CD14-positive monocyte (primary cell): ENCODE results near the gene TAF10. TPM values are rescaled to one million over a fixed set of nuclear protein-coding genes. Genes with fewer than 3 reads are reported as not detected.

Experiments used
- DNase-seq, 3 donors: peaks; one replicate each; pipeline ENCODE4 v3.0.0-alpha.2; 2011 to 2022
- H2AFZ ChIP-seq: 2 replicates; pipeline ENCODE4 v1.6.0; 2012; ENCODE audit warnings: mild to moderate bottlenecking, low read depth, low read length, inconsistent platforms; ENCODE audit not compliant: insufficient read depth, poor library complexity, severe bottlenecking
- H3K27ac ChIP-seq, 2 donors: 1 replicate in 1 of 2; 2 replicates in 1 of 2; pipeline ENCODE4 v1.5.1; 2012 to 2013; ENCODE audit warnings: low read length in 2 of 2, control low read depth in 1 of 2, inconsistent platforms in 1 of 2, low read depth in 1 of 2, mild to moderate bottlenecking in 1 of 2
- H3K27me3 ChIP-seq, 2 donors: one replicate each; pipeline versions ENCODE4 v1.6.0 to v1.6.1; 2011 to 2013; ENCODE audit warnings: low read length in 2 of 2; ENCODE audit not compliant: control insufficient read depth in 2 of 2, insufficient read depth in 2 of 2
- H3K36me3 ChIP-seq, 2 donors: replicated peaks in 1 of 2; 1 replicate in 1 of 2; 2 replicates in 1 of 2; pipeline versions ENCODE4 v1.5.1 to v1.6.1; 2012 to 2013; ENCODE audit warnings: low read length in 2 of 2, control low read depth in 1 of 2, inconsistent platforms in 1 of 2, mild to moderate bottlenecking in 1 of 2; ENCODE audit not compliant: insufficient read depth in 2 of 2, control insufficient read depth in 1 of 2
- H3K4me1 ChIP-seq, 2 donors: 1 replicate in 1 of 2; 2 replicates in 1 of 2; pipeline versions ENCODE4 v1.5.1 to v1.6.1; 2012 to 2013; ENCODE audit warnings: low read length in 2 of 2, control low read depth in 1 of 2, inconsistent platforms in 1 of 2, mild to moderate bottlenecking in 1 of 2, moderate library complexity in 1 of 2; ENCODE audit not compliant: insufficient read depth in 2 of 2, control insufficient read depth in 1 of 2
- H3K4me2 ChIP-seq: replicated peaks from 2 replicates; pipeline ENCODE3; 2012; ENCODE audit warnings: low read length, moderate library complexity, mild to moderate bottlenecking; ENCODE audit not compliant: poor library complexity, severe bottlenecking; ENCODE audit errors: extremely low read depth
- H3K4me3 ChIP-seq, 3 experiments: fragments of 200-600 bp in 1 of 3; sonication (generic) in 1 of 3; replicated peaks in 1 of 3; 1 replicate in 2 of 3; 2 replicates in 1 of 3; pipeline ENCODE4 v1.5.1; 2011 to 2013; ENCODE audit warnings: low read length in 3 of 3, mild to moderate bottlenecking in 3 of 3, control low read depth in 2 of 3, low read depth in 2 of 3, inconsistent platforms in 1 of 3, moderate library complexity in 1 of 3
- H3K79me2 ChIP-seq: 2 replicates; pipeline ENCODE4 v1.6.0; 2012; ENCODE audit warnings: mild to moderate bottlenecking, control low read depth, inconsistent platforms, low read length, moderate library complexity; ENCODE audit not compliant: insufficient read depth
- H3K9ac ChIP-seq: 2 replicates; pipeline ENCODE4 v1.6.0; 2017; ENCODE audit warnings: low read length, mild to moderate bottlenecking; ENCODE audit not compliant: insufficient read depth, poor library complexity, severe bottlenecking
- H3K9me3 ChIP-seq, 2 donors: replicated peaks in 1 of 2; 1 replicate in 1 of 2; 2 replicates in 1 of 2; pipeline versions ENCODE4 v1.5.1 to v1.6.1; 2012 to 2013; ENCODE audit warnings: low read length in 2 of 2, control low read depth in 1 of 2; ENCODE audit not compliant: control insufficient read depth in 1 of 2, insufficient read depth in 1 of 2
- H4K20me1 ChIP-seq: 2 replicates; pipeline ENCODE4 v1.6.0; 2012; ENCODE audit warnings: mild to moderate bottlenecking, low read length, control low read depth, moderate library complexity; ENCODE audit not compliant: insufficient read depth
- H3K27ac Mint-ChIP-seq, 7 donors: one replicate each; pipeline ENCODE4 v1.8.0; 2020; ENCODE audit warnings: mild to moderate bottlenecking in 7 of 7, mixed read lengths in 7 of 7, moderate library complexity in 6 of 7, inconsistent platforms in 2 of 7
- H3K27me3 Mint-ChIP-seq, 3 donors: one replicate each; pipeline ENCODE4 v1.8.0; 2021 to 2022; ENCODE audit warnings: low read depth in 3 of 3, mild to moderate bottlenecking in 3 of 3, mixed read lengths in 3 of 3, moderate library complexity in 3 of 3, inconsistent platforms in 1 of 3
- H3K36me3 Mint-ChIP-seq, 2 donors: one replicate each; pipeline ENCODE4 v1.8.0; 2020; ENCODE audit warnings: mixed read lengths in 2 of 2, inconsistent platforms in 1 of 2, mild to moderate bottlenecking in 1 of 2
- H3K4me1 Mint-ChIP-seq: one replicate; pipeline ENCODE4 v1.8.0; 2020; ENCODE audit warnings: mild to moderate bottlenecking, mixed read lengths
- H3K4me3 Mint-ChIP-seq, 2 donors: one replicate each; pipeline ENCODE4 v1.8.0; 2020; ENCODE audit warnings: mild to moderate bottlenecking in 2 of 2, mixed read lengths in 2 of 2, moderate library complexity in 1 of 2
- H3K9me3 Mint-ChIP-seq, 7 donors: one replicate each; pipeline ENCODE4 v1.8.0; 2020 to 2022; ENCODE audit warnings: mixed read lengths in 7 of 7, mild to moderate bottlenecking in 6 of 7, moderate library complexity in 6 of 7, inconsistent platforms in 2 of 7
- WGBS: methylation state at CpG from one replicate; pipeline ENCODE4 v1.1.5; 2013; ENCODE audit warnings: missing lambda C conversion rate; ENCODE audit not compliant: insufficient coverage; 5-methylcytosine and 5-hydroxymethylcytosine counted together
- intact Hi-C, 2 donors: fragments of 100-400 bp; cut with micrococcal nuclease; formaldehyde crosslinking; loops; one replicate each; pipeline versions ENCODE4 v1.15.0 to v1.15.1; 2023
- polyA plus RNA-seq, 3 donors: library from polyadenylated mRNA; depleted of rRNA in 1 of 3; unstranded in 2 of 3; stranded (reverse) in 1 of 3; fragments of 300-500 nt in 2 of 3; fragments of >200 nt in 1 of 3; fragmentation: Illumina TruSeq in 2 of 3; gene quantifications; 1 replicate in 2 of 3; 2 replicates in 1 of 3; pipeline ENCODE4 v1.2.3, GENCODE V29; 2012 to 2021
- TF ChIP-seq, protein P1 (sequence below): fragments of 200-600 bp; IDR thresholded peaks from one replicate; pipeline ENCODE4 v1.8.0; 2022; ENCODE audit warnings: antibody characterized with exemption, mild to moderate bottlenecking

The TAF10 gene
- polyA plus RNA-seq, 3 donors = 137 to 233 (median 232) TPM

DNA sequence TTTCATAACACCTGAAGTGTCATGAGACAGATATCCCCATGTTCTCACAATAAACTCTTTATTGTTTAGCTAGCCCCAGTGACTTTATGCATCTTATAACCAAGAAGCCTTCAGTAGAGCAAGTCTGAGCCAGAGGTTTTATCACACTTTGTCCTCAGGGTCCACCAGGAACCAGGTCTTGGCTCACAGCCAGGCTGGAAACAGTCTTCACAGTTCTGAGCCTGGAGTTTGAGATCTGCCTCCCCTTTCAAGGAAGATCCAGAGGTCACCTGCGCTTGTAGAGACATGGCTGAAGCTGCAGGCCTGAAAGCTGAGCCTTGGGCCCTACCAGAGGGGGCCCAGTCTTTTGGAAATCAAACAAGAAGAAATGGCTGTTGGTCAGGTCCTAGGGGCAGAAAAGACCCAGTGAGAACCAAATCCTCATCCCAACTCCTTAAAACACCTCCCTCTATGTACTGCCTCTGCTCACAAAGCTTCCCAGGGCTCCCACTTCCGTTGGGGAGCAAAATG is 12.1 kb downstream of the TAF10 start:
- H3K36me3 Mint-ChIP-seq = peaks cover 53 to 65% of the 10 kb centered on the region in 2 donors
- peak overlapping the region in 1 of 7 donors; percentile 66 for H3K27ac Mint-ChIP-seq
- peaks cover 0 to 1% (median 0%) of the 10 kb centered on the region in 7 donors for H3K9me3 Mint-ChIP-seq
- Histone ChIP-seq H2AFZ (no peak overlapping the region), H3K4me3 (no peak overlapping the region), H3K79me2 (peaks cover 66% of the 10 kb centered on the region), H3K9ac (no peak overlapping the region), H3K36me3 (peaks cover 57 to 68% of the 10 kb centered on the region in 2 donors), H3K27me3 (no peaks in the 10 kb centered on the region), H4K20me1 (peaks cover 38% of the 10 kb centered on the region), H3K27ac (peak overlapping the region in 1 of 2 donors; percentile 4), H3K4me1 (peaks cover 24 to 27% of the 10 kb centered on the region in 2 donors), H3K4me2 (no peak overlapping the region), H3K9me3 (no peaks in the 10 kb centered on the region)
- no peak overlapping the region for H3K4me3 Mint-ChIP-seq
- no peak for DNase-seq
- TF ChIP-seq, protein P1, sequence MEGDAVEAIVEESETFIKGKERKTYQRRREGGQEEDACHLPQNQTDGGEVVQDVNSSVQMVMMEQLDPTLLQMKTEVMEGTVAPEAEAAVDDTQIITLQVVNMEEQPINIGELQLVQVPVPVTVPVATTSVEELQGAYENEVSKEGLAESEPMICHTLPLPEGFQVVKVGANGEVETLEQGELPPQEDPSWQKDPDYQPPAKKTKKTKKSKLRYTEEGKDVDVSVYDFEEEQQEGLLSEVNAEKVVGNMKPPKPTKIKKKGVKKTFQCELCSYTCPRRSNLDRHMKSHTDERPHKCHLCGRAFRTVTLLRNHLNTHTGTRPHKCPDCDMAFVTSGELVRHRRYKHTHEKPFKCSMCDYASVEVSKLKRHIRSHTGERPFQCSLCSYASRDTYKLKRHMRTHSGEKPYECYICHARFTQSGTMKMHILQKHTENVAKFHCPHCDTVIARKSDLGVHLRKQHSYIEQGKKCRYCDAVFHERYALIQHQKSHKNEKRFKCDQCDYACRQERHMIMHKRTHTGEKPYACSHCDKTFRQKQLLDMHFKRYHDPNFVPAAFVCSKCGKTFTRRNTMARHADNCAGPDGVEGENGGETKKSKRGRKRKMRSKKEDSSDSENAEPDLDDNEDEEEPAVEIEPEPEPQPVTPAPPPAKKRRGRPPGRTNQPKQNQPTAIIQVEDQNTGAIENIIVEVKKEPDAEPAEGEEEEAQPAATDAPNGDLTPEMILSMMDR = no peak
- intact Hi-C loops = loop anchor here (5.0 to 10.0 kb wide), 5 partner anchors 37 to 115 kb away; partner anchors contain the start of genes MRPL17 (in 2 of the 2), ARFIP2 (in 1 of the 2) and TIMM10B (in 1 of the 2)
- 92% methylated on average over 2 of the region's 2 CpGs for WGBS
- H3K27me3 Mint-ChIP-seq = peaks cover 0 to 2% (median 0%) of the 10 kb centered on the region in 3 donors
- H3K4me1 Mint-ChIP-seq = peaks cover 2% of the 10 kb centered on the region

DNA sequence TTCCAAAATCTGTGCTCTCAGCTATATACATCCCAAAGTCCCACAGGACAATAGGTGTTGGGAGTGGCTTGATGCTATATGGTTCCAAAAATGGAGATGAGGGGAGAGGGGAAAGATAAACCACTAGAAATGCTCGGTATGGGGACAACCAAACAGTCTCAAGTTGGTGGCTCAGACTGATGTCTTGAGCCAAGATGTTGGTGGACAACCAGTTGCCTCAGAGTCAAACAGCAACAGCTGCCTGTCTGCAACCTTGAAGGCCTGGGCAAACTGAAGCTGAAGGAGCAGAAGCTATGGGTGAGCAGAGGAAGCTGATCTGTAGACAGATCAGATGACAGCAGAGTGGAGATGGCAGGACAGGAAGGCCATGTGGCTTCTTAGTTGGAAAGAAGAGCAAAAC is 12.6 kb downstream of the TAF10 start:
- H3K27ac Mint-ChIP-seq = peak overlapping the region in 1 of 7 donors; percentile 58
- H3K36me3 Mint-ChIP-seq = peaks cover 56 to 69% of the 10 kb centered on the region in 2 donors
- Histone ChIP-seq H3K4me3 (no peak overlapping the region), H3K36me3 (peaks cover 62 to 72% of the 10 kb centered on the region in 2 donors), H3K79me2 (peaks cover 61% of the 10 kb centered on the region), H3K4me2 (no peak overlapping the region), H3K9ac (no peak overlapping the region), H2AFZ (no peak overlapping the region), H3K9me3 (no peaks in the 10 kb centered on the region), H3K4me1 (peaks cover 19 to 22% of the 10 kb centered on the region in 2 donors), H3K27me3 (no peaks in the 10 kb centered on the region), H3K27ac (peak overlapping the region in 1 of 2 donors; percentile 4), H4K20me1 (peaks cover 36% of the 10 kb centered on the region)
- H3K4me1 Mint-ChIP-seq = peaks cover 2% of the 10 kb centered on the region
- H3K27me3 Mint-ChIP-seq = peaks cover 0 to 2% (median 0%) of the 10 kb centered on the region in 3 donors
- no peak for DNase-seq
- no peak overlapping the region for H3K4me3 Mint-ChIP-seq
- intact Hi-C loops = no loop called here
- H3K9me3 Mint-ChIP-seq = peaks cover 0 to 1% (median 0%) of the 10 kb centered on the region in 7 donors
- TF ChIP-seq, protein P1 = no peak
- WGBS = 100% methylated on average over 1 of the region's 1 CpG
